HepG2 (cell line): ENCODE data around the gene ENG. TPM values are rescaled to one million over a fixed set of nuclear protein-coding genes. Genes with fewer than 3 reads are reported as not detected.
A peak's percentile ranks its signal among the peaks of the same experiment; 100 is the strongest.

Source experiments
- AHDC1 ChIP-seq: sonication (generic); formaldehyde crosslinking; IDR thresholded peaks from 2 replicates; pipeline ENCODE4 v1.5.1; 2020; ENCODE audit warnings: mild to moderate bottlenecking, missing genetic modification reagents, borderline replicate concordance
- CREBL2 ChIP-seq: sonication (generic); formaldehyde crosslinking; IDR thresholded peaks from 2 replicates; pipeline ENCODE4 v1.8.1; 2023; ENCODE audit warnings: missing genetic modification reagents, mild to moderate bottlenecking, borderline replicate concordance
- CSRNP2 ChIP-seq: sonication (generic); formaldehyde crosslinking; conservative IDR thresholded peaks from 2 replicates; pipeline ENCODE4 v1.8.0; 2022; ENCODE audit warnings: low read depth, missing genetic modification reagents
- GATAD2A ChIP-seq: IDR thresholded peaks from 2 replicates; pipeline ENCODE4 v1.6.1; 2016
- JUND ChIP-seq: sonication (generic); formaldehyde crosslinking; IDR thresholded peaks from 2 replicates; pipeline ENCODE4 v1.8.0; 2022; ENCODE audit warnings: mild to moderate bottlenecking, missing genetic modification reagents
- SNRNP70 ChIP-seq: fragments of 200-400 bp; formaldehyde crosslinking; IDR thresholded peaks from 2 replicates; pipeline ENCODE4 v1.6.1; 2017; ENCODE audit warnings: mild to moderate bottlenecking, low read depth, low read length, moderate library complexity
- TRAFD1 ChIP-seq: sonication (generic); formaldehyde crosslinking; IDR thresholded peaks from 2 replicates; pipeline ENCODE4 v1.5.1; 2020; ENCODE audit warnings: missing genetic modification reagents, mild to moderate bottlenecking, borderline replicate concordance
- ZBTB46 ChIP-seq: sonication (generic); formaldehyde crosslinking; IDR thresholded peaks from 2 replicates; pipeline ENCODE4 v1.4.0; 2020; ENCODE audit warnings: mild to moderate bottlenecking, missing genetic modification reagents, borderline replicate concordance
- ZNF609 ChIP-seq: sonication (generic); formaldehyde crosslinking; IDR thresholded peaks from 2 replicates; pipeline ENCODE4 v1.4.0; 2020; ENCODE audit warnings: mild to moderate bottlenecking, missing genetic modification reagents, borderline replicate concordance
- polyA plus RNA-seq, 8 experiments: library from polyadenylated mRNA; depleted of rRNA in 3 of 8; stranded (reverse) in 7 of 8; unstranded in 1 of 8; fragments of >200 nt; fragmentation: Illumina TruSeq in 4 of 8; extraction: Trizol in 4 of 8; gene quantifications; 2 replicates each; pipeline versions ENCODE4 v1.2.1 to v1.2.3, GENCODE V29; 2011 to 2016; ENCODE audit warnings: low read depth in 4 of 8, missing spikeins in 1 of 8, mixed read lengths in 1 of 8; ENCODE audit not compliant: insufficient read depth in 1 of 8
- total RNA-seq, 5 experiments: library from RNA; depleted of rRNA; stranded (reverse); fragments of >200 nt; fragmentation: Illumina TruSeq; extraction: Trizol; gene quantifications; 2 replicates each; pipeline ENCODE4 v1.2.3, GENCODE V29; 2016; ENCODE audit warnings: low read depth in 1 of 5

The ENG gene
- total and polyA plus RNA-seq, 2 of the 13 experiments (the other 11 are each of a cell fraction or from before 2014, with no cell fraction given) = 0.02 to 1.1 TPM

GRCh38 chr9:127869310-127870152, 15.1 kb upstream of the ENG start (continued):
- 0 out of 2 replicates have a peak, but pooled peaks have one; percentile 20 for TF ChIP-seq GATAD2A (CRISPR knock-in tag)
- TF ChIP-seq JUND (CRISPR knock-in tag) = 0 out of 2 replicates have a peak, but pooled peaks have one; percentile 18
- TF ChIP-seq SNRNP70 = no peak
- TF ChIP-seq CSRNP2 = no peak
- TF ChIP-seq AHDC1 = no peak
- no peak for TF ChIP-seq ZNF609 (CRISPR knock-in tag)
- TF ChIP-seq CREBL2 (CRISPR knock-in tag) = no peak
- TF ChIP-seq TRAFD1 = no peak
- TF ChIP-seq ZBTB46 (CRISPR knock-in tag) = no peak
